HepG2 (cell line): ENCODE results near the gene SLC41A1. TPM values are rescaled to one million over a fixed set of nuclear protein-coding genes. Genes with fewer than 3 reads are reported as not detected.

Source experiments
- ARID4A ChIP-seq: sonication (generic); formaldehyde crosslinking; IDR thresholded peaks from 2 replicates; pipeline ENCODE4 v1.5.0; 2020; ENCODE audit warnings: mild to moderate bottlenecking, missing genetic modification reagents, borderline replicate concordance
- FOSL1 ChIP-seq: sonication (generic); formaldehyde crosslinking; IDR thresholded peaks from 2 replicates; pipeline ENCODE4 v1.9.0; 2021; ENCODE audit warnings: missing genetic modification reagents, borderline replicate concordance
- FOSL2 ChIP-seq: sonication (generic); formaldehyde crosslinking; IDR thresholded peaks from 2 replicates; pipeline ENCODE4 v1.4.0; 2020; ENCODE audit warnings: missing genetic modification reagents
- HIVEP1 ChIP-seq: sonication (generic); formaldehyde crosslinking; IDR thresholded peaks from 2 replicates; pipeline ENCODE4 v1.4.0; 2020; ENCODE audit warnings: mild to moderate bottlenecking, missing genetic modification reagents
- SIN3A ChIP-seq: IDR thresholded peaks from 2 replicates; pipeline ENCODE4 v1.6.1; 2011; ENCODE audit warnings: low read depth, mild to moderate bottlenecking, control low read depth, low read length, borderline replicate concordance
- SNAI1 ChIP-seq: sonication (generic); formaldehyde crosslinking; IDR thresholded peaks from 2 replicates; pipeline ENCODE4 v1.5.0; 2020; ENCODE audit warnings: mild to moderate bottlenecking, missing genetic modification reagents, borderline replicate concordance
- ZBTB7A ChIP-seq: sonication (generic); formaldehyde crosslinking; IDR thresholded peaks from 2 replicates; pipeline ENCODE4 v1.8.0; 2022; ENCODE audit warnings: mild to moderate bottlenecking, missing genetic modification reagents
- ZC3H13 ChIP-seq: sonication (generic); formaldehyde crosslinking; IDR thresholded peaks from 2 replicates; pipeline ENCODE4 v1.8.1; 2023; ENCODE audit warnings: mild to moderate bottlenecking, missing genetic modification reagents, moderate library complexity
- ZNF563 ChIP-seq: sonication (generic); formaldehyde crosslinking; IDR thresholded peaks from 2 replicates; pipeline ENCODE4 v1.8.0; 2022; ENCODE audit warnings: mild to moderate bottlenecking, moderate library complexity, missing genetic modification reagents
- ZNF614 ChIP-seq: IDR thresholded peaks from 2 replicates; pipeline ENCODE4 v1.6.1; 2018; ENCODE audit warnings: missing biosample characterization, missing genetic modification reagents, inconsistent platforms, borderline replicate concordance
- polyA plus RNA-seq, 8 experiments: library from polyadenylated mRNA; depleted of rRNA in 3 of 8; stranded (reverse) in 7 of 8; unstranded in 1 of 8; fragments of >200 nt; fragmentation: Illumina TruSeq in 4 of 8; extraction: Trizol in 4 of 8; gene quantifications; 2 replicates each; pipeline versions ENCODE4 v1.2.1 to v1.2.3, GENCODE V29; 2011 to 2016; ENCODE audit warnings: low read depth in 4 of 8, missing spikeins in 1 of 8, mixed read lengths in 1 of 8; ENCODE audit not compliant: insufficient read depth in 1 of 8
- total RNA-seq, 5 experiments: library from RNA; depleted of rRNA; stranded (reverse); fragments of >200 nt; fragmentation: Illumina TruSeq; extraction: Trizol; gene quantifications; 2 replicates each; pipeline ENCODE4 v1.2.3, GENCODE V29; 2016; ENCODE audit warnings: low read depth in 1 of 5
- TF ChIP-seq, protein P1 (sequence below): sonication (generic); formaldehyde crosslinking; IDR thresholded peaks from 2 replicates; pipeline ENCODE4 v1.4.0; 2020; ENCODE audit warnings: mild to moderate bottlenecking, missing genetic modification reagents
- TF ChIP-seq, protein P2 (sequence below): sonication (generic); formaldehyde crosslinking; IDR thresholded peaks from 2 replicates; pipeline ENCODE4 v1.4.0; 2020; ENCODE audit warnings: missing genetic modification reagents

Gene SLC41A1
- total and polyA plus RNA-seq, 2 of the 13 experiments (the other 11 are each of a cell fraction or from before 2014, with no cell fraction given) = 2.2 to 4.6 TPM

GRCh38 chr1:205775015-205775716 is 37.8 kb downstream of the SLC41A1 start, which contains the start of gene RAB29 (continued):
- TF ChIP-seq SNAI1 (CRISPR knock-in tag) (0 out of 2 replicates have a peak, but pooled peaks have one; percentile 56), HIVEP1 (CRISPR knock-in tag) (peak; percentile 57; the same call in 1 of the 2 replicates), FOSL2 (0 out of 2 replicates have a peak, but pooled peaks have one; percentile 18), ZNF614 (CRISPR knock-in tag) (0 out of 2 replicates have a peak, but pooled peaks have one; percentile 39), ARID4A (CRISPR knock-in tag) (peak; percentile 50; the same call in 1 of the 2 replicates), ZC3H13 (CRISPR knock-in tag) (no peak), FOSL1 (CRISPR knock-in tag) (no peak), ZBTB7A (CRISPR knock-in tag) (peak; percentile 69; the same call in 1 of the 2 replicates), SIN3A (0 out of 2 replicates have a peak, but pooled peaks have one; percentile 49), ZNF563 (CRISPR knock-in tag) (no peak)
- TF ChIP-seq, protein P1, sequence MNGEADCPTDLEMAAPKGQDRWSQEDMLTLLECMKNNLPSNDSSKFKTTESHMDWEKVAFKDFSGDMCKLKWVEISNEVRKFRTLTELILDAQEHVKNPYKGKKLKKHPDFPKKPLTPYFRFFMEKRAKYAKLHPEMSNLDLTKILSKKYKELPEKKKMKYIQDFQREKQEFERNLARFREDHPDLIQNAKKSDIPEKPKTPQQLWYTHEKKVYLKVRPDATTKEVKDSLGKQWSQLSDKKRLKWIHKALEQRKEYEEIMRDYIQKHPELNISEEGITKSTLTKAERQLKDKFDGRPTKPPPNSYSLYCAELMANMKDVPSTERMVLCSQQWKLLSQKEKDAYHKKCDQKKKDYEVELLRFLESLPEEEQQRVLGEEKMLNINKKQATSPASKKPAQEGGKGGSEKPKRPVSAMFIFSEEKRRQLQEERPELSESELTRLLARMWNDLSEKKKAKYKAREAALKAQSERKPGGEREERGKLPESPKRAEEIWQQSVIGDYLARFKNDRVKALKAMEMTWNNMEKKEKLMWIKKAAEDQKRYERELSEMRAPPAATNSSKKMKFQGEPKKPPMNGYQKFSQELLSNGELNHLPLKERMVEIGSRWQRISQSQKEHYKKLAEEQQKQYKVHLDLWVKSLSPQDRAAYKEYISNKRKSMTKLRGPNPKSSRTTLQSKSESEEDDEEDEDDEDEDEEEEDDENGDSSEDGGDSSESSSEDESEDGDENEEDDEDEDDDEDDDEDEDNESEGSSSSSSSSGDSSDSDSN = peak; percentile 60
- TF ChIP-seq, protein P2, sequence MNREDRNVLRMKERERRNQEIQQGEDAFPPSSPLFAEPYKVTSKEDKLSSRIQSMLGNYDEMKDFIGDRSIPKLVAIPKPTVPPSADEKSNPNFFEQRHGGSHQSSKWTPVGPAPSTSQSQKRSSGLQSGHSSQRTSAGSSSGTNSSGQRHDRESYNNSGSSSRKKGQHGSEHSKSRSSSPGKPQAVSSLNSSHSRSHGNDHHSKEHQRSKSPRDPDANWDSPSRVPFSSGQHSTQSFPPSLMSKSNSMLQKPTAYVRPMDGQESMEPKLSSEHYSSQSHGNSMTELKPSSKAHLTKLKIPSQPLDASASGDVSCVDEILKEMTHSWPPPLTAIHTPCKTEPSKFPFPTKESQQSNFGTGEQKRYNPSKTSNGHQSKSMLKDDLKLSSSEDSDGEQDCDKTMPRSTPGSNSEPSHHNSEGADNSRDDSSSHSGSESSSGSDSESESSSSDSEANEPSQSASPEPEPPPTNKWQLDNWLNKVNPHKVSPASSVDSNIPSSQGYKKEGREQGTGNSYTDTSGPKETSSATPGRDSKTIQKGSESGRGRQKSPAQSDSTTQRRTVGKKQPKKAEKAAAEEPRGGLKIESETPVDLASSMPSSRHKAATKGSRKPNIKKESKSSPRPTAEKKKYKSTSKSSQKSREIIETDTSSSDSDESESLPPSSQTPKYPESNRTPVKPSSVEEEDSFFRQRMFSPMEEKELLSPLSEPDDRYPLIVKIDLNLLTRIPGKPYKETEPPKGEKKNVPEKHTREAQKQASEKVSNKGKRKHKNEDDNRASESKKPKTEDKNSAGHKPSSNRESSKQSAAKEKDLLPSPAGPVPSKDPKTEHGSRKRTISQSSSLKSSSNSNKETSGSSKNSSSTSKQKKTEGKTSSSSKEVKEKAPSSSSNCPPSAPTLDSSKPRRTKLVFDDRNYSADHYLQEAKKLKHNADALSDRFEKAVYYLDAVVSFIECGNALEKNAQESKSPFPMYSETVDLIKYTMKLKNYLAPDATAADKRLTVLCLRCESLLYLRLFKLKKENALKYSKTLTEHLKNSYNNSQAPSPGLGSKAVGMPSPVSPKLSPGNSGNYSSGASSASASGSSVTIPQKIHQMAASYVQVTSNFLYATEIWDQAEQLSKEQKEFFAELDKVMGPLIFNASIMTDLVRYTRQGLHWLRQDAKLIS (CRISPR knock-in tag) = no peak
